Uterus (tissue), 2 donors: ENCODE results near the gene RAP1A.

Experiments used
- POLR2A ChIP-seq, 2 donors: fragments of 450-650 bp; IDR thresholded peaks; one replicate each; pipeline ENCODE4 v1.6.1; 2016; ENCODE audit warnings: antibody characterized with exemption in 2 of 2, mild to moderate bottlenecking in 1 of 2, moderate library complexity in 1 of 2
- TF ChIP-seq, protein P1 (sequence below), 4 experiments: fragments of 200-600 bp in 2 of 4; fragments of 450-650 bp in 2 of 4; sonication (generic) in 2 of 4; IDR thresholded peaks; one replicate each; pipeline ENCODE4 v1.5.1; 2016 to 2019; ENCODE audit warnings: antibody characterized with exemption in 4 of 4, mild to moderate bottlenecking in 2 of 4, moderate library complexity in 1 of 4

DNA sequence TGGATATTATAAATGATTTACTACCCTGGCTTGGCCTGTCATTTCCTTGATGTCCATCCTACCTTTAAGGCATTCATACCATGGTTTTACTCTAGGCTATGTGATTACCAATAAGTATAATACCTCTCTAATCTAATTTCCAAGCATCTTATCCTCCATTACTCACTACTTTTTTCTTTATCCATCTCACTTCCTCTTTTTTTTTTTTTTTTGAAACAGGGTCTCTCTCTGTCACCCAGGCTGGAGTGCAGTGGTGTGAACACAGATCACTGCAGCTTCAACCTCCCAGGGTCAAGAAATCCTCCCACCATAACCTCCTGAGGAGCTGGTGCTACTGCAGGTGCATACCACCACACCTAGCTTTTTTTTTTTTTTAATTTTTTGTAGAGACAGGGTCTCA lies 79.7 kb downstream of the RAP1A start:
- TF ChIP-seq, protein P1, sequence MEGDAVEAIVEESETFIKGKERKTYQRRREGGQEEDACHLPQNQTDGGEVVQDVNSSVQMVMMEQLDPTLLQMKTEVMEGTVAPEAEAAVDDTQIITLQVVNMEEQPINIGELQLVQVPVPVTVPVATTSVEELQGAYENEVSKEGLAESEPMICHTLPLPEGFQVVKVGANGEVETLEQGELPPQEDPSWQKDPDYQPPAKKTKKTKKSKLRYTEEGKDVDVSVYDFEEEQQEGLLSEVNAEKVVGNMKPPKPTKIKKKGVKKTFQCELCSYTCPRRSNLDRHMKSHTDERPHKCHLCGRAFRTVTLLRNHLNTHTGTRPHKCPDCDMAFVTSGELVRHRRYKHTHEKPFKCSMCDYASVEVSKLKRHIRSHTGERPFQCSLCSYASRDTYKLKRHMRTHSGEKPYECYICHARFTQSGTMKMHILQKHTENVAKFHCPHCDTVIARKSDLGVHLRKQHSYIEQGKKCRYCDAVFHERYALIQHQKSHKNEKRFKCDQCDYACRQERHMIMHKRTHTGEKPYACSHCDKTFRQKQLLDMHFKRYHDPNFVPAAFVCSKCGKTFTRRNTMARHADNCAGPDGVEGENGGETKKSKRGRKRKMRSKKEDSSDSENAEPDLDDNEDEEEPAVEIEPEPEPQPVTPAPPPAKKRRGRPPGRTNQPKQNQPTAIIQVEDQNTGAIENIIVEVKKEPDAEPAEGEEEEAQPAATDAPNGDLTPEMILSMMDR (IDR thresholded peaks at IDR 0.05) = no peak
- TF ChIP-seq POLR2A (IDR thresholded peaks at IDR 0.05) = no peak
